Measurements from ENCODE around the gene CACNA1E. TPM values are rescaled to one million over a fixed set of nuclear protein-coding genes. Genes with fewer than 3 reads are reported as not detected.

The CACNA1E gene
- total and polyA plus RNA-seq, 7 experiments from 2014 or later = 0.07 TPM; not detected in 6

- DNase-seq (no peak), ATAC-seq (no peak)
- CTCF ChIA-PET = no interaction called here
- Mint-ChIP-seq H3K9me3 (no peaks in the 10 kb centered on the region), H3K27me3 (peaks cover 9 to 61% (median 45%) of the 10 kb centered on the region in 5 donors), H3K4me3 (no peak overlapping the region), H3K4me1 (no peaks in the 10 kb centered on the region), H3K36me3 (no peaks in the 10 kb centered on the region), H3K27ac (no peak overlapping the region)
- Histone ChIP-seq H3K27me3 (ENCODE audit: control insufficient read depth in 2 of 2, insufficient read depth in 2 of 2, low read length in 2 of 2) (no peaks in the 10 kb centered on the region), H3K4me1 (ENCODE audit: control insufficient read depth in 2 of 2, insufficient read depth in 2 of 2, low read length in 2 of 2) (no peaks in the 10 kb centered on the region), H3K9me3 (ENCODE audit: control insufficient read depth in 2 of 3, low read length in 3 of 3) (no peaks in the 10 kb centered on the region), H3K27ac (ENCODE audit: low read depth, low read length) (no peak overlapping the region), H3K4me3 (ENCODE audit: low read length) (no peak overlapping the region), H3K36me3 (ENCODE audit: control insufficient read depth in 2 of 3, insufficient read depth in 3 of 3, low read length in 3 of 3) (no peaks in the 10 kb centered on the region)
- POLR2A ChIA-PET = no interaction called here
- intact Hi-C loops (cut with micrococcal nuclease) = no loop called here
These were observed 163.4 kb downstream of the CACNA1E start for GRCh38 chr1:181646710-181647109.

DNA sequence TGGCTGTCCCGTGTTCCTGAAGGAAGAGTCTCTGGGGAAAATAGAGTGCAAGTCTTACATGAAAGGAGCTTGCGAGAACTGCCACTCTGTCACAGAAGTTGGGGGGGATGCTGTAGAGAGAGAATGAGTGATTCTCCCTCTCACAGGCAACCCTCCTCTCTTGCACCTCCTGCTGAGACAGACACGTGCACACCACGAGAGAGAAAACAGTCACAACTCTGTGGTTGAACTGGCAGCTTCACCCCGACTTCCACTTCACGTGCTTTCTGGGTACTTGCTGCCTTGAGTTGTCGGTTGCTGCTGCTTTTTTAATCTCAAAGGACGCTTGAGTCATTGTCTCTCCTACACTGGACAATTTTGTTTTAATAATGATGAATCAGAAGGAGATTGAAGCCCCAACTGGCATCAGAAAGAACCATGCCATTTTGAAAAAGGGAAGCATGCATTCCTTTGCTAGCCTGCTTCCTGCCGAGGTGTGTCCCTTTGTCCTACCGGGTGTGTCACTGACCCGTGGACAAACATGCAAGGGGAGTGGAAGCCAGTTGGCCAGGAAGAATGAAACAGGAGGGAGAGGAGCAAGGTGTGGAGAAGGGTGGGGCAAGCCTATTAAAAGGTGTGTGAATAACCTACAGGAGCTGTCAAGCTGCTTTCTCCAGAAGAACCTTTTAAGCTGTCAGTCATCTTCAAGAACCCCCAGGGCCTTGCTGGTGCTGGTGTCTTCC lies 164.2 kb downstream of the CACNA1E start:
- H3K36me3 ChIP-seq (ENCODE audit: control insufficient read depth in 2 of 3, insufficient read depth in 3 of 3, low read length in 3 of 3) = no peaks in the 10 kb centered on the region
- intact Hi-C loops (cut with micrococcal nuclease) = no loop called here
- no peaks in the 10 kb centered on the region for H3K4me1 Mint-ChIP-seq

DNA sequence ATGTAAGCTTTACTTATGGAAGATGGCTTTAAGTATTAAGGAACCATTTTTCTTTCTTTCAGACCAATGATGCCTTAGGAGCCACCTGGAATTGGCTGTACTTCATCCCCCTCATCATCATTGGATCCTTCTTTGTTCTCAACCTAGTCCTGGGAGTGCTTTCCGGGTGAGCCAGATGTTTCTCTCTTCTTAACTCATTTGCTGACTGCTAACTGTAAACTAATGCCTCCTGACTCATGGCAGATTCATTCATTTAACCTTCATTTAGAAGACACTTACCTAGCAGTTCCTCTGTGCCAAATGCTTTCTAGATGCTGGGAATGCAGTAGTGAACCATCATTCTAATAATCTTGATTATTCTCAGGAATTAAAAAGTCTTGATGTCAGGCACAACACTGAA lies 168.0 kb downstream of the CACNA1E start:
- intact Hi-C loops (cut with micrococcal nuclease) = no loop called here
- H3K27me3 ChIP-seq (ENCODE audit: control insufficient read depth in 2 of 2, insufficient read depth in 2 of 2, low read length in 2 of 2) = no peaks in the 10 kb centered on the region
- no peak overlapping the region for H3K4me3 ChIP-seq (ENCODE audit: low read length)
- H3K9me3 ChIP-seq (ENCODE audit: control insufficient read depth in 2 of 3, low read length in 3 of 3) = no peaks in the 10 kb centered on the region
- ATAC-seq = no peak
- peaks cover 9 to 37% (median 27%) of the 10 kb centered on the region in 5 donors for H3K27me3 Mint-ChIP-seq
- H3K4me3 Mint-ChIP-seq = no peak overlapping the region
- POLR2A ChIA-PET = no interaction called here
- peaks cover 0 to 5% (median 0%) of the 10 kb centered on the region in 11 donors for H3K9me3 Mint-ChIP-seq
- no peak overlapping the region for H3K27ac ChIP-seq (ENCODE audit: low read depth, low read length)
- no peaks in the 10 kb centered on the region for H3K4me1 Mint-ChIP-seq
- no peak overlapping the region for H3K27ac Mint-ChIP-seq
- no peaks in the 10 kb centered on the region for H3K36me3 ChIP-seq (ENCODE audit: control insufficient read depth in 2 of 3, insufficient read depth in 3 of 3, low read length in 3 of 3)
- CTCF ChIA-PET = no interaction called here
- H3K36me3 Mint-ChIP-seq = peaks cover 0 to 4% (median 0%) of the 10 kb centered on the region in 5 donors
- H3K4me1 ChIP-seq (ENCODE audit: control insufficient read depth in 2 of 2, insufficient read depth in 2 of 2, low read length in 2 of 2) = no peaks in the 10 kb centered on the region
- DNase-seq = no peak

More for the DNA sequence above, 164.2 kb downstream of the CACNA1E start:
- Mint-ChIP-seq H3K27ac (no peak overlapping the region), H3K27me3 (peaks cover 9 to 56% (median 52%) of the 10 kb centered on the region in 5 donors), H3K36me3 (peaks cover 0 to 4% (median 0%) of the 10 kb centered on the region in 5 donors), H3K4me3 (no peak overlapping the region), H3K9me3 (no peaks in the 10 kb centered on the region)
- DNase-seq (no peak), ATAC-seq (no peak)
- Histone ChIP-seq H3K4me3 (ENCODE audit: low read length) (no peak overlapping the region), H3K27ac (ENCODE audit: low read depth, low read length) (no peak overlapping the region), H3K9me3 (ENCODE audit: control insufficient read depth in 2 of 3, low read length in 3 of 3) (no peaks in the 10 kb centered on the region), H3K27me3 (ENCODE audit: control insufficient read depth in 2 of 2, insufficient read depth in 2 of 2, low read length in 2 of 2) (no peaks in the 10 kb centered on the region), H3K4me1 (ENCODE audit: control insufficient read depth in 2 of 2, insufficient read depth in 2 of 2, low read length in 2 of 2) (no peaks in the 10 kb centered on the region)
- CTCF ChIA-PET = no interaction called here
- POLR2A ChIA-PET = no interaction called here

- H3K27me3 ChIP-seq (ENCODE audit: control insufficient read depth in 2 of 2, insufficient read depth in 2 of 2, low read length in 2 of 2) = no peaks in the 10 kb centered on the region
- no peak overlapping the region for H3K4me3 Mint-ChIP-seq
- no peaks in the 10 kb centered on the region for H3K4me1 Mint-ChIP-seq
- ATAC-seq (no peak), DNase-seq (no peak)
- peaks cover 0 to 5% (median 0%) of the 10 kb centered on the region in 11 donors for H3K9me3 Mint-ChIP-seq
- peaks cover 8 to 32% (median 26%) of the 10 kb centered on the region in 5 donors for H3K27me3 Mint-ChIP-seq
- CTCF ChIA-PET = no interaction called here
- POLR2A ChIA-PET = no interaction called here
- H3K4me1 ChIP-seq (ENCODE audit: control insufficient read depth in 2 of 2, insufficient read depth in 2 of 2, low read length in 2 of 2) = no peaks in the 10 kb centered on the region
- no peak overlapping the region for H3K27ac Mint-ChIP-seq
- H3K36me3 ChIP-seq (ENCODE audit: control insufficient read depth in 2 of 3, insufficient read depth in 3 of 3, low read length in 3 of 3) = no peaks in the 10 kb centered on the region
- H3K36me3 Mint-ChIP-seq = peaks cover 0 to 4% (median 0%) of the 10 kb centered on the region in 5 donors
- intact Hi-C loops (cut with micrococcal nuclease) = no loop called here
- no peaks in the 10 kb centered on the region for H3K9me3 ChIP-seq (ENCODE audit: control insufficient read depth in 2 of 3, low read length in 3 of 3)
- H3K27ac ChIP-seq (ENCODE audit: low read depth, low read length) = no peak overlapping the region
- no peak overlapping the region for H3K4me3 ChIP-seq (ENCODE audit: low read length)
These were observed 172.4 kb downstream of the CACNA1E start for GRCh38 chr1:181655756-181656155.

- ATAC-seq = no peak
- POLR2A ChIA-PET = no interaction called here
- peaks cover 11 to 36% (median 25%) of the 10 kb centered on the region in 5 donors for H3K27me3 Mint-ChIP-seq
These were observed 173.2 kb downstream of the CACNA1E start for GRCh38 chr1:181656491-181656890.

DNA sequence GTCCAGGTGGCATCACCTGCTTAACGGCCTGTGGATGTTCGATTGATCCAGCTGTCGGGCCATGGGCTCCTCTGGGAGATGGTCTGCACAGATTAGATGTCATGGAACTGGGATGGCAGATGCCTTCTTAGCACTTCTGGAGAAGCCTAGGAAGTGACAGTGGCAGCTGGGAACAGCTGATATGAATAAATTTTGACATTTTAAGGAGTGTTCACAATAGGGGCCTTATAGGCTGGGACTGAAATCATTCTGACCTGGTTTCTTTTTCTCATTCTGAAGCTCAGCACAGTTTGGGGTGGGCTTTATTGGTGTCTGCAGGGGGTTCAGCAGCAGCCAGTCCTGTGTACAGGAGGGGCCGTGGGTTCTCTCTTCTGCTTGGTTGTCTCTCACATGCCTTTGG lies 175.3 kb downstream of the CACNA1E start:
- no peaks in the 10 kb centered on the region for H3K9me3 ChIP-seq (ENCODE audit: control insufficient read depth in 2 of 3, low read length in 3 of 3)
- ATAC-seq (no peak), DNase-seq (no peak)
- H3K27me3 ChIP-seq (ENCODE audit: control insufficient read depth in 2 of 2, insufficient read depth in 2 of 2, low read length in 2 of 2) = no peaks in the 10 kb centered on the region
- ChIA-PET CTCF (no interaction called here), POLR2A (no interaction called here)
- Mint-ChIP-seq H3K36me3 (no peaks in the 10 kb centered on the region), H3K27ac (no peak overlapping the region), H3K4me1 (no peaks in the 10 kb centered on the region), H3K27me3 (peaks cover 11 to 32% (median 20%) of the 10 kb centered on the region in 5 donors), H3K4me3 (no peak overlapping the region), H3K9me3 (peaks cover 0 to 5% (median 0%) of the 10 kb centered on the region in 11 donors)
- H3K4me3 ChIP-seq (ENCODE audit: low read length) = no peak overlapping the region
- no peaks in the 10 kb centered on the region for H3K4me1 ChIP-seq (ENCODE audit: control insufficient read depth in 2 of 2, insufficient read depth in 2 of 2, low read length in 2 of 2)
- H3K36me3 ChIP-seq (ENCODE audit: control insufficient read depth in 2 of 3, insufficient read depth in 3 of 3, low read length in 3 of 3) = no peaks in the 10 kb centered on the region
- no peak overlapping the region for H3K27ac ChIP-seq (ENCODE audit: low read depth, low read length)
- intact Hi-C loops (cut with micrococcal nuclease) = no loop called here

More at GRCh38 chr1:181656491-181656890, 173.2 kb downstream of the CACNA1E start:
- no peak overlapping the region for H3K27ac Mint-ChIP-seq
- intact Hi-C loops (cut with micrococcal nuclease) = no loop called here
- no peak for DNase-seq
- H3K4me1 Mint-ChIP-seq = no peaks in the 10 kb centered on the region
- Histone ChIP-seq H3K36me3 (ENCODE audit: control insufficient read depth in 2 of 3, insufficient read depth in 3 of 3, low read length in 3 of 3) (no peaks in the 10 kb centered on the region), H3K27ac (ENCODE audit: low read depth, low read length) (no peak overlapping the region), H3K4me1 (ENCODE audit: control insufficient read depth in 2 of 2, insufficient read depth in 2 of 2, low read length in 2 of 2) (no peaks in the 10 kb centered on the region), H3K9me3 (ENCODE audit: control insufficient read depth in 2 of 3, low read length in 3 of 3) (no peaks in the 10 kb centered on the region), H3K27me3 (ENCODE audit: control insufficient read depth in 2 of 2, insufficient read depth in 2 of 2, low read length in 2 of 2) (no peaks in the 10 kb centered on the region), H3K4me3 (ENCODE audit: low read length) (no peak overlapping the region)
- peaks cover 0 to 4% (median 0%) of the 10 kb centered on the region in 5 donors for H3K36me3 Mint-ChIP-seq
- peaks cover 0 to 5% (median 0%) of the 10 kb centered on the region in 11 donors for H3K9me3 Mint-ChIP-seq
- no peak overlapping the region for H3K4me3 Mint-ChIP-seq
- CTCF ChIA-PET = no interaction called here

- Histone ChIP-seq H3K36me3 (ENCODE audit: control insufficient read depth in 2 of 3, insufficient read depth in 3 of 3, low read length in 3 of 3) (no peaks in the 10 kb centered on the region), H3K9me3 (ENCODE audit: control insufficient read depth in 2 of 3, low read length in 3 of 3) (no peaks in the 10 kb centered on the region), H3K27me3 (ENCODE audit: control insufficient read depth in 2 of 2, insufficient read depth in 2 of 2, low read length in 2 of 2) (no peaks in the 10 kb centered on the region), H3K4me1 (ENCODE audit: control insufficient read depth in 2 of 2, insufficient read depth in 2 of 2, low read length in 2 of 2) (no peaks in the 10 kb centered on the region), H3K27ac (ENCODE audit: low read depth, low read length) (no peak overlapping the region), H3K4me3 (ENCODE audit: low read length) (no peak overlapping the region)
- Mint-ChIP-seq H3K27me3 (peaks cover 13 to 34% (median 27%) of the 10 kb centered on the region in 5 donors), H3K9me3 (peaks cover 0 to 5% (median 0%) of the 10 kb centered on the region in 11 donors), H3K36me3 (no peaks in the 10 kb centered on the region), H3K4me1 (no peaks in the 10 kb centered on the region), H3K27ac (no peak overlapping the region), H3K4me3 (no peak overlapping the region)
- intact Hi-C loops (cut with micrococcal nuclease) = no loop called here
- ATAC-seq = no peak
- POLR2A ChIA-PET = no interaction called here
- CTCF ChIA-PET = no interaction called here
- no peak for DNase-seq
These were observed 176.1 kb downstream of the CACNA1E start for GRCh38 chr1:181659321-181659957.

Data from naive thymus-derived CD4-positive, alpha-beta T cell (primary cell).